NT2/D1 (cell line): ENCODE measurements around the gene TRIM37.

Experiments
- DNase-seq: peaks from one replicate; pipeline ENCODE4 v3.0.0-alpha.2; 2011; ENCODE audit warnings: low read depth, low spot score
- H3K27me3 ChIP-seq: 2 replicates; pipeline ENCODE4 v1.6.0; 2011; ENCODE audit warnings: mild to moderate bottlenecking; ENCODE audit not compliant: insufficient read length, insufficient read depth
- H3K36me3 ChIP-seq: 2 replicates; pipeline ENCODE4 v1.6.1; 2011; ENCODE audit warnings: mild to moderate bottlenecking, low read length, mixed read lengths; ENCODE audit not compliant: insufficient read depth, insufficient read length
- H3K4me1 ChIP-seq: 2 replicates; pipeline ENCODE4 v1.5.1; 2011; ENCODE audit not compliant: insufficient read depth, insufficient read length
- H3K4me3 ChIP-seq: 2 replicates; pipeline ENCODE4 v1.5.1; 2011; ENCODE audit warnings: low read depth; ENCODE audit not compliant: insufficient read length
- H3K9ac ChIP-seq: 2 replicates; pipeline ENCODE4 v1.6.0; 2011; ENCODE audit warnings: low read depth; ENCODE audit not compliant: insufficient read length
- H3K9me3 ChIP-seq: 2 replicates; pipeline ENCODE4 v1.5.1; 2011; ENCODE audit warnings: mild to moderate bottlenecking, low read length; ENCODE audit not compliant: insufficient read depth
- SUZ12 ChIP-seq: IDR thresholded peaks from 2 replicates; pipeline ENCODE4 v1.6.1; 2011; ENCODE audit not compliant: insufficient read length, insufficient read depth; ENCODE audit errors: extremely low read depth
- YY1 ChIP-seq: IDR thresholded peaks from 2 replicates; pipeline ENCODE4 v1.6.1; 2011; ENCODE audit not compliant: insufficient read length, insufficient read depth
- ZNF274 ChIP-seq: IDR thresholded peaks from 2 replicates; pipeline ENCODE4 v1.6.1; 2011; ENCODE audit warnings: mild to moderate bottlenecking, low read depth, low read length

Gene TRIM37

GRCh38 chr17:59131131-59131530 is 24.5 kb upstream of the TRIM37 start:
- peaks cover 44% of the 10 kb centered on the region for H3K36me3 ChIP-seq
- TF ChIP-seq ZNF274 (no peak), YY1 (no peak), SUZ12 (no peak)
- DNase-seq, result no peak
- H3K27me3 ChIP-seq, result no peaks in the 10 kb centered on the region
- no peak overlapping the region for H3K4me3 ChIP-seq
- no peaks in the 10 kb centered on the region for H3K4me1 ChIP-seq
- H3K9ac ChIP-seq, result no peak overlapping the region
- no peaks in the 10 kb centered on the region for H3K9me3 ChIP-seq

GRCh38 chr17:59129814-59130213 is 23.1 kb upstream of the TRIM37 start:
- H3K4me3 ChIP-seq, result no peak overlapping the region
- peaks cover 42% of the 10 kb centered on the region for H3K36me3 ChIP-seq
- no peaks in the 10 kb centered on the region for H3K9me3 ChIP-seq
- DNase-seq, result no peak
- TF ChIP-seq ZNF274, result no peak
- no peak for TF ChIP-seq SUZ12
- TF ChIP-seq YY1, result no peak
- no peaks in the 10 kb centered on the region for H3K4me1 ChIP-seq
- no peak overlapping the region for H3K9ac ChIP-seq
- no peaks in the 10 kb centered on the region for H3K27me3 ChIP-seq

- Histone ChIP-seq H3K27me3 (no peaks in the 10 kb centered on the region), H3K36me3 (peaks cover 53% of the 10 kb centered on the region), H3K4me1 (no peaks in the 10 kb centered on the region), H3K9ac (no peak overlapping the region), H3K9me3 (no peaks in the 10 kb centered on the region), H3K4me3 (no peak overlapping the region)
- no peak for DNase-seq
- TF ChIP-seq YY1 (no peak), SUZ12 (no peak), ZNF274 (no peak)
Measured at GRCh38 chr17:59126809-59127417, 20.2 kb upstream of the TRIM37 start.

- H3K4me3 ChIP-seq, result no peak overlapping the region
- DNase-seq, result no peak
- no peak overlapping the region for H3K9ac ChIP-seq
- peaks cover 54% of the 10 kb centered on the region for H3K36me3 ChIP-seq
- H3K27me3 ChIP-seq, result no peaks in the 10 kb centered on the region
- H3K4me1 ChIP-seq, result no peaks in the 10 kb centered on the region
- TF ChIP-seq YY1 (no peak), ZNF274 (no peak), SUZ12 (no peak)
- no peaks in the 10 kb centered on the region for H3K9me3 ChIP-seq
Measured at GRCh38 chr17:59124665-59125064, 18.0 kb upstream of the TRIM37 start.

GRCh38 chr17:59121901-59122480 is 15.3 kb upstream of the TRIM37 start:
- DNase-seq, result no peak
- H3K9ac ChIP-seq, result no peak overlapping the region
- no peaks in the 10 kb centered on the region for H3K4me1 ChIP-seq
- H3K9me3 ChIP-seq, result no peaks in the 10 kb centered on the region
- H3K4me3 ChIP-seq, result no peak overlapping the region
- TF ChIP-seq ZNF274 (no peak), SUZ12 (no peak), YY1 (no peak)
- no peaks in the 10 kb centered on the region for H3K27me3 ChIP-seq
- peaks cover 59% of the 10 kb centered on the region for H3K36me3 ChIP-seq

GRCh38 chr17:59115474-59115873 is 8.8 kb upstream of the TRIM37 start:
- Histone ChIP-seq H3K9ac (no peak overlapping the region), H3K9me3 (no peaks in the 10 kb centered on the region), H3K4me1 (no peaks in the 10 kb centered on the region), H3K27me3 (no peaks in the 10 kb centered on the region), H3K4me3 (no peak overlapping the region), H3K36me3 (peaks cover 68% of the 10 kb centered on the region)
- TF ChIP-seq SUZ12, result no peak
- TF ChIP-seq YY1, result no peak
- TF ChIP-seq ZNF274, result no peak
- no peak for DNase-seq

GRCh38 chr17:59111539-59111938 is 4.9 kb upstream of the TRIM37 start:
- TF ChIP-seq YY1, result no peak
- no peak for TF ChIP-seq ZNF274
- no peak for TF ChIP-seq SUZ12
- Histone ChIP-seq H3K9ac (no peak overlapping the region), H3K4me3 (no peak overlapping the region), H3K4me1 (no peaks in the 10 kb centered on the region), H3K9me3 (no peaks in the 10 kb centered on the region), H3K27me3 (no peaks in the 10 kb centered on the region), H3K36me3 (peaks cover 44% of the 10 kb centered on the region)
- no peak for DNase-seq

- Histone ChIP-seq H3K4me3 (no peak overlapping the region), H3K9me3 (no peaks in the 10 kb centered on the region), H3K36me3 (peaks cover 44% of the 10 kb centered on the region), H3K9ac (no peak overlapping the region), H3K4me1 (no peaks in the 10 kb centered on the region), H3K27me3 (no peaks in the 10 kb centered on the region)
- no peak for TF ChIP-seq YY1
- DNase-seq, result no peak
Measured at GRCh38 chr17:59110973-59111372, 4.3 kb upstream of the TRIM37 start.
